ENCODE data around the gene CSNK1G3. TPM values are rescaled to one million over a fixed set of nuclear protein-coding genes. Genes with fewer than 3 reads are reported as not detected.
"Not testable (repeated sequence)": the region's sequence is repeated elsewhere in the genome, so short reads cannot be mapped to it uniquely, and the experiment has no call there.

Gene CSNK1G3
- total RNA-seq = 42.0 TPM
- long read RNA-seq, full-length matches to known transcripts = 9 of 49 reads
- long read RNA-seq, partial matches to known transcripts = 0 of 49 reads
- long read RNA-seq, other reads (novel, unspliced or antisense) = 40 of 49 reads

DNA sequence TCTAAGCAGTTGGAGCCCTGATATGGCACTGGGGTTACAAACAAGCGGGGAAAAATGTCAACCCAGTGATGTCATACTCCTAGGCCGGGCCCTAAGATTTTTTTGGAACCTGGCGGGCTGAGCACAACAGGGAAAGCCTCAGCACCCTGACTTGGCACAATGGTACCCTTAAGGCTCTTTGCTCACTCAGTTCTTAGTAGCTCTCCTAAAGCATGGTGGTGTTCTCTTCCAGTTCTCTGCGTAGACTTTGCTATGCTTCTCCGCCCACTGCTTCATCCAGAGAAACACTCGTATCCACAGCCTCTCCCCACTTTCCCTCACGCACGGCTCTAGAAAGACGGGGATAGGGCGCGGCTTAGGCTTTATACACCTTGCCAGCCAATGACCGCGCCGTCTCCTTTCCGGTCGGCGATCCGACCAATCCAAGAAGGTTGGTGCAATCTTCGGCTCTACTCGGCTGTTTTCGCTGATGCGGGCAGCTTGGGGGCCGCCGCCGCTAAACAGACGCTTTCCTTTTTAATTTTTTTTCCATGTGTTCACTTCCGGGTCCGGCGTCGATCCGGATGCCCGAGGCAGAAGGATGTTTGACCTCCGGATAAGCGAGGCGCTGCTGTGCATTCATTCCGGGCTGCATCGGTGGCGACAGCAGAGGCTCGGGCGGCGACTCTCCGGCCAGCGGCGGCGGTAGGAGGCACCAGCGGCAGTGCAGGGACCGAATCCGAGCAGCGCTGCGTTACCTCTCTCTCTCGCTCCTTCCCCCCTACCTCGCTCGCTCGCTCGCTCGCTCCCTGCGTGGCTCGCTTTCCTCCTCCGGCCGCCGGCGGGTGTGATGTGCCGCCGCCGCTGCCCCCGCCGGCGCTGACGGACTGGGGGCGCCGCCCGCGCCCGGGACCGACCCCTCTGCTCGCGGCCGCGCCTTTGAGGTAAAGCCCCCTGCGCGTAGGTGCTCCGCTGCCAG is at the start of gene CSNK1G3:
TSS of gene CSNK1G3 (plus strand) at position 530 of the 958 bp plus-strand sequence. CDS start 33,487 bp downstream, outside the sequence.
- no peaks in the 10 kb centered on the region for H3K9me3 ChIP-seq
- intact Hi-C loops (cut with DNase I) = no loop called here
- TF ChIP-seq, protein P1, sequence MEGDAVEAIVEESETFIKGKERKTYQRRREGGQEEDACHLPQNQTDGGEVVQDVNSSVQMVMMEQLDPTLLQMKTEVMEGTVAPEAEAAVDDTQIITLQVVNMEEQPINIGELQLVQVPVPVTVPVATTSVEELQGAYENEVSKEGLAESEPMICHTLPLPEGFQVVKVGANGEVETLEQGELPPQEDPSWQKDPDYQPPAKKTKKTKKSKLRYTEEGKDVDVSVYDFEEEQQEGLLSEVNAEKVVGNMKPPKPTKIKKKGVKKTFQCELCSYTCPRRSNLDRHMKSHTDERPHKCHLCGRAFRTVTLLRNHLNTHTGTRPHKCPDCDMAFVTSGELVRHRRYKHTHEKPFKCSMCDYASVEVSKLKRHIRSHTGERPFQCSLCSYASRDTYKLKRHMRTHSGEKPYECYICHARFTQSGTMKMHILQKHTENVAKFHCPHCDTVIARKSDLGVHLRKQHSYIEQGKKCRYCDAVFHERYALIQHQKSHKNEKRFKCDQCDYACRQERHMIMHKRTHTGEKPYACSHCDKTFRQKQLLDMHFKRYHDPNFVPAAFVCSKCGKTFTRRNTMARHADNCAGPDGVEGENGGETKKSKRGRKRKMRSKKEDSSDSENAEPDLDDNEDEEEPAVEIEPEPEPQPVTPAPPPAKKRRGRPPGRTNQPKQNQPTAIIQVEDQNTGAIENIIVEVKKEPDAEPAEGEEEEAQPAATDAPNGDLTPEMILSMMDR (IDR thresholded peaks at IDR 0.05) = no peak
- ATAC-seq (peak; percentile 97), DNase-seq (peak; percentile 96)
- H3K27ac ChIP-seq = peak within 1 kb of the TSS; percentile 90
- H3K4me3 ChIP-seq = peak within 1 kb of the TSS; percentile 76
- no peaks in the 10 kb centered on the region for H3K27me3 ChIP-seq
- no peaks in the 10 kb centered on the region for H3K36me3 ChIP-seq
- H3K4me1 ChIP-seq = peaks cover 16% of the 10 kb centered on the region

DNA sequence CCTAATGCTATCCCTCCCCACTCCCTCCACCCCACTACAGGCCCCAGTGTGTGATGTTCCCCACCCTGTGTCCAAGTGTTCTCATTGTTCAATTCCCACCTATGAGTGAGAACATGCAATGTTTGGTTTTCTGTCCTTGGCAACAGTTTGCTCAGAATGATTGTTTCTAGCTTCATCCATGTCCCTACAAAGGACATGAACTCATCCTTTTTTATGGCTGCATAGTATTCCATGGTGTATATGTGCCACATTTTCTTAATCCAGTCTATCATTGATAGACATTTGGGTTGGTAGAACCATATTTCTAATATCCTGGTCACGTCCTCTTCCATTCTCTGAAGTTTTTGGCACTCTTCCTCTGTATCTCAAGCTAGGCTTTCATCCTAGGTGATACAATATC is 45.1 kb upstream of the CSNK1G3 start:
- DNase-seq; intact Hi-C loops (cut with DNase I); H3K27ac ChIP-seq; H3K9me3 ChIP-seq; H3K36me3 ChIP-seq; H3K4me1 ChIP-seq; H3K4me3 ChIP-seq; H3K27me3 ChIP-seq; ATAC-seq: not testable (repeated sequence)

DNA sequence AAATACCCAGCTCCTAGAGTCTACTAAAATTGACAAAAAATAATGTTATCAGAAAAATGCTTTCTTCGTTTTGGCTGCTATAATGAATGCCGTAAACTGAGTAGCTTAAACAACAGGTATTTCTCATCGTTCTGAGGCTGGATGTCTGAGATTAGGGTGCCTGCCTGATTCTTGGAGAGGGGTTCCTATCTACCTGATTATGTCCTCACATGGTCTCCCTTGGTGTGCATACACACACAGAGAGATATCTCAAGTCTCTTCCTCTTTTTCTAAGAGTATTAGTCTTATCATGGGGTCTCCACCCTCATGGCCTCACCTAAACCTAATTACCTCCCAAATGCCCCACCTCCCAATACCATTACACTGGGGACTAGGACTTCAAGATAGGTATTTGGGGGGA is 40.6 kb upstream of the CSNK1G3 start:
- no peak overlapping the region for H3K4me3 ChIP-seq
- H3K4me1 ChIP-seq = no peaks in the 10 kb centered on the region
- H3K27ac ChIP-seq = no peak overlapping the region
- TF ChIP-seq, protein P1 (IDR thresholded peaks at IDR 0.05) = no peak
- intact Hi-C loops (cut with DNase I) = no loop called here
- no peaks in the 10 kb centered on the region for H3K9me3 ChIP-seq
- no peak for ATAC-seq
- no peaks in the 10 kb centered on the region for H3K27me3 ChIP-seq
- no peak for DNase-seq
- H3K36me3 ChIP-seq = no peaks in the 10 kb centered on the region

DNA sequence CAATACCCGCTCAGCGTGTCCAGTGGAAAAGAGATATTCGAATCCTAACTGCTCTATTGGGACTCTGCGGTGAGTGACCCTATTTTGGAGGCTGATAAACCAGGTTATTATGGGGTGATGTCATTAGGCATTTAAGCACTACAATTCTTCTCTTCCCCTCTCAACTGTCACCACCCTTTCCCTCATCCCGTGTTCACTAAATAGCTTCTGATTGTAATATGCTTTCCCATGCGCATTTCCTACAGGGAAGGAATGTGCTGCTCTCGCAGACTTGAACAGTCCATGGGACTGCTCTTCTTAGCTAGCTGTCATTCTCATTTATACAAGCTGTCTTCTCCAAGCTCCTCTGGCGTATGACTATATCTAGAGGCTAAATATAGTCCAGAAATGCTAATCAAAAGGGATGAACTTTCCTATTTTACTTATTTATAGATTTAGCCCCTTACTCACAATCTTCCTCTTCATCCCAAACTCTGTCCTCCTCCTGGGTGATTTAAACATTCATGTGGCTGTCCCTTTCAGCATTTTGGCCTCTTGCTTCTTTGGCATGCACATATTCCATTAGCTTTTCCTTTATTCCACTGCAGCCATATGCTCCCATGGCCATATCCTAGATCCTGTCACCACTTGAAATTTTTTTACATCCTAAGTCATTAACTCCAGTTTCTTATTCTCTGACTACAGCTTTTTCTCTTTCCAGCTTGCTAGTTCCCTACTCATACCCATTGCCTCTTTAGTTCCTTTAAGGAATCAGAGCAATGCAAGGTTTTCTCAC is 39.6 kb upstream of the CSNK1G3 start:
- H3K9me3 ChIP-seq = no peaks in the 10 kb centered on the region
- TF ChIP-seq, protein P1 (IDR thresholded peaks at IDR 0.05) = no peak
- H3K4me3 ChIP-seq = no peak overlapping the region
- no peak for DNase-seq
- no peak for ATAC-seq
- no peaks in the 10 kb centered on the region for H3K27me3 ChIP-seq
- no peak overlapping the region for H3K27ac ChIP-seq
- H3K4me1 ChIP-seq = no peaks in the 10 kb centered on the region
- H3K36me3 ChIP-seq = no peaks in the 10 kb centered on the region
- intact Hi-C loops (cut with DNase I) = no loop called here

DNA sequence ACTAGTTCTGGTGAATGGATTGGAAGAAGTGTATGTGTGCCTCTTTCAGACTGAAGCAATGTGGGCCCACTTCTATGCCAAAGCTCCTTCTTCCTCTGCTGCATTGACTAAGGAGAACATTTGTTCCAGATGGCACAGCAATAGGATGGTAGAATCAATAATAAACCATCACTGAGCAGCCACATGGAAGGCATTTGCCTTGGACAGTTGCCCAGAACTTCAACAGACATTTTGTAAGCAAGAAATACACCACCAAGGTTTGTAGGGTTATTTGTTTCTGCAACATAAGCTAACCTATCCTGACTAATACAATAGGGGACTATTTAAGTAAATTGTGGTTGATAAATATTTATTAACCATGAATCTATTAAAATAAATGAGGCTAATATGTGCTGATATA is 37.7 kb upstream of the CSNK1G3 start:
- Histone ChIP-seq H3K4me3 (no peak overlapping the region), H3K36me3 (no peaks in the 10 kb centered on the region), H3K27me3 (no peaks in the 10 kb centered on the region), H3K4me1 (no peaks in the 10 kb centered on the region), H3K9me3 (no peaks in the 10 kb centered on the region), H3K27ac (no peak overlapping the region)
- ATAC-seq (no peak), DNase-seq (no peak)
- intact Hi-C loops (cut with DNase I) = no loop called here
- TF ChIP-seq, protein P1 (IDR thresholded peaks at IDR 0.05) = no peak

Data from upper lobe of right lung (tissue), 1 donor.